Measurements from ENCODE around the gene STX8.
"Not testable (repeated sequence)": the region's sequence is repeated elsewhere in the genome, so short reads cannot be mapped to it uniquely, and the experiment has no call there.

STX8 gene

DNA sequence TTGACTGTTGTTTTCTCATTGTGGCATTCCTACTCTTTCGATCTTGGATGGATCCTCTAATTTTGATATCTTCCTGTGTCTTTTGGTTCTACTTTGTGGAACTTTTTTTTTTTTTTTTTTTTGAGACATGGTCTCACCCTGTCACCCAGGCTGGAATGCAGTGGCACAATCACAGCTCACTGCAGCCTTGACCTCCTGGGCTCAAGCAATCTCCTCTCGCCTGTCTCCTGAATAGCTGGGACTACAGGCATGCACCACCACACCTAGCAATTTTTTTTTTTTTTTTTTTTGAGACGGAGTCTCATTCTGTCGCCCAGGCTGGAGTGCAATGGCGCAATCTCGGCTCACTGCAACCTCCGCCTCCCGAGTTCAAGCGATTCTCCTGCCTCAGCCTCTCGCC is 220.4 kb downstream of the STX8 start:
- DNase-seq (ENCODE audit: low read depth in 1 of 2, low spot score in 1 of 2): not testable (repeated sequence)

GRCh38 chr17:9350080-9350479 is 225.5 kb downstream of the STX8 start:
- no peak for DNase-seq (ENCODE audit: low read depth in 1 of 2, low spot score in 1 of 2)

DNA sequence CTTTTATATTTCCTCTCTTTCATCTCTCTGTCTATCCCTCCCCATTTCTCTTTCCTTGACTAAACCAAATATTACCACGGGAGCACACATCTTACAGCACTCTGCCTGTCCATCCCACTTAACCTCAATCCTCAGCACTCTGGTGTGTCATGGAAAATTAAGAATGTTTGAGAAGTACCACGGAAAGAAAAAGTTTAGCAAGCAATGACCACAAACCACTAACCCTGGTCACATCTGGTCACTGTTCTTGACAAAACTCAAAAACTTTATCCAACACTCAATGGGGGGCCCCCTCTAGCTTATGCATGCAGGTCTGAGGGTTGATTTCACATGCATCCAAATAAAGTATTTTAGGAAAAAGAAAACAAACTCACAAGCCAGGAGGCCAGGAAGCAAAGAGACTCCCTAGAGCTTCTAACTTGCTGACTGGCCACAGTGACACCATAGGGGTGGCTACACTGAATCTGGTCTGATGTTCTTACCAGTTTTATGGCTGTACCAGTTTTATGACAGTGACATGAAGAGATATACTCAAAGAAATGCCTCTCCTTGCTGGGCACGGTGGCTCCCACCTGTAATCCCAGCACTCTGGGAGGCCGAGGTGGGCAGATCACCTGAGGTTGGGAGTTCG is 229.2 kb downstream of the STX8 start:
- no peak for DNase-seq (ENCODE audit: low read depth in 1 of 2, low spot score in 1 of 2)

DNA sequence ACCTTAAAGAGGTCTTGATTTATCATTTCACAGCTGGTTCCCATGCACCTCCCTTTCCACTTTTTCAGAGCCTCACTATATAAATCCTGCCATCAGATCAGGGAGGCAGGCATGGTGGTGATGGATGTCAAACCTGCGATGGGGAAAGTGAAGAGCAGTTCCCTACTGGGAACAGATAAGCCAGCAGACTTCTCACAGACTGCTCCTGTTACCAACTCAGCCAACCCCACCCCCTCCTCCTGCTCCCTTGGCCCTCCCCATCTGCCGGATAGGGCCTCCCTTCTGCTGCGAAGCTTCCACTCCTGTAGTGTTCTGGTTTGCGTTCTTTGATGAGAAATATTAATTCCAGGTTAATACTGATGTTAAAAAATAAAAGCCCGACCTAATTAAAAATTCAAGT is 232.1 kb downstream of the STX8 start:
- no peak for DNase-seq (ENCODE audit: low read depth in 1 of 2, low spot score in 1 of 2)

- DNase-seq (ENCODE audit: low read depth in 1 of 2, low spot score in 1 of 2): no peak
Measured at GRCh38 chr17:9342225-9342624, 233.4 kb downstream of the STX8 start.

DNA sequence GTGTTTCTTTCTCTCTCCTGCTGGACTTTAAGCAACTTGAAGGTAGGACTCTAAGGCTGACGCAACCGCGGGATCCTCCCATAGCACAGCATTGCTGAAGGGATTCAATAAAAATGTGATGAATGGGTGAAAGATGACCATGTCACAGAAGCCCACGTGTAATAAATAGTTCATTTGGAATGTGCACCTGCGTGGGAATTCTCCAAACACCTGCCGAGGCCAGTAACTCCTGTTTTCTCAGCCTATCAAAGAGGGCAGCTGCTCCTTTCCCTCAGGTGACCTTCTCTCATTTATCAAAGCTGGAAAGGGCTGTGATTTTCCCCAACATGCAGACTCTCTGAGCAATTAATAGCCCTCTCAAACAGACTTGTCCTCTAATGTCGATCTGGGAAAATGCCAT is 235.7 kb downstream of the STX8 start:
- DNase-seq (ENCODE audit: low read depth in 1 of 2, low spot score in 1 of 2): no peak

- DNase-seq (ENCODE audit: low read depth in 1 of 2, low spot score in 1 of 2): not testable (repeated sequence)
Measured at GRCh38 chr17:9339482-9339881, 236.1 kb downstream of the STX8 start.

DNA sequence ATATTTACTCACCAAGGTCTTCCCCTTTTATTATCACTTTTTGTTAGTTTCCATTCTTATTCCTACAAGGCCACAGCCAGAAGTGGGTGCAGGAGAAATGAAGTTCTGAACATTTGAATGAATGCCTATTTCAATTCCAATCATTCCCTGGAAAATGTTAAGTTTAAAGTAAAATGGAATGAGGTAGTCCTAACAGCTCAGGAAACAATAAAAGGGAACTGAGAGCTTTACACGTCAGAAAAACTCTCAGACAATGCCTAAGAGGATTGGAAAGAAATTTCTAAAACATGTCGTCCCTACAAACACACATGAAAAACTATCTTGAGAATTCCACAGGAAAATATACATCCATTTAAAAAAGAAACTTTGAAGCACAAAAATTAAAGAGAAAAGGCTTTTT is 238.8 kb downstream of the STX8 start:
- no peak for DNase-seq (ENCODE audit: low read depth in 1 of 2, low spot score in 1 of 2)

DNA sequence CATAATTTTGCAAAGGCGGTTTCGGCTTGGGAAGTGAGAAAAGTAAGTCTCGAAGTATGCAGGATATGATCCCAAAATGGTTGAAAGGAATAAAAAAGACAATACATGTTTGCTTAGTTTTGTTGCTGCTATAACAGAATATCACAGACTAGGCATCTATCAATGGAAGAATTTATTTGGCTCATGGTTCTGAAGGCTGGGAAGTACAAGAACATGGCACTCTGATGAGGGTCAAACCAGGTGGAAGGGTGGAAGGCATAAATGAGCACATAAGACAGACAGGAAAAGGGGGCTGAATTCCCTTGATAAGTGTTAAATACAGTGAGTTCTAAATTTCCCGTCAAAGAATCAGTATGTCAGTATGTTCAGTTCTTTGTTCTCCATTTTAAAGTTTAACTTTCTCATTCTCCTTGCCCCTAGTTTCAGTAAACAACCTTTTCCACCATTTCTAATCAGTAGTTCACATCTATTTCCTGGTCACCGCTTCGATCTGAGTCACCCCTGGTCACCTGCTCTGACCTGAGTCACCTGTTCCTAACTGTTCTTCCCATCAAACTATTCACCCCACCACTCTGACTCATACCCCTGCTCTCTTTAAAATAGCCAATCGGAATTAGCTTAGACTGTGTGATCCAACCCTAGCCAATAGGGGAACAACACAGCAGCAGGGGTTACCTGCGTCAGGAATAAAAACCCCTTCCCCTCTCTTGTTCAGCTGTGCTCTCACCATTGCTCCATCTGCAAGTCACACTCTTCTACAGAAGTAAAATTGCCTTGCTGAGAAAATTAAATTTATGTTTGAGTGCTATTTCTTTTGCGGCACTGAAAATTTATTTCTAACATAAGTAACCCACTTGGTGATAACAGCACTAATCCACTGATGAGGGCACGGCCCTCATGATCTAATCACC is 240.8 kb downstream of the STX8 start:
- DNase-seq (ENCODE audit: low read depth in 1 of 2, low spot score in 1 of 2): no peak

- no peak for DNase-seq (ENCODE audit: low read depth in 1 of 2, low spot score in 1 of 2)
Measured at GRCh38 chr17:9332132-9332494, 243.5 kb downstream of the STX8 start.

DNA sequence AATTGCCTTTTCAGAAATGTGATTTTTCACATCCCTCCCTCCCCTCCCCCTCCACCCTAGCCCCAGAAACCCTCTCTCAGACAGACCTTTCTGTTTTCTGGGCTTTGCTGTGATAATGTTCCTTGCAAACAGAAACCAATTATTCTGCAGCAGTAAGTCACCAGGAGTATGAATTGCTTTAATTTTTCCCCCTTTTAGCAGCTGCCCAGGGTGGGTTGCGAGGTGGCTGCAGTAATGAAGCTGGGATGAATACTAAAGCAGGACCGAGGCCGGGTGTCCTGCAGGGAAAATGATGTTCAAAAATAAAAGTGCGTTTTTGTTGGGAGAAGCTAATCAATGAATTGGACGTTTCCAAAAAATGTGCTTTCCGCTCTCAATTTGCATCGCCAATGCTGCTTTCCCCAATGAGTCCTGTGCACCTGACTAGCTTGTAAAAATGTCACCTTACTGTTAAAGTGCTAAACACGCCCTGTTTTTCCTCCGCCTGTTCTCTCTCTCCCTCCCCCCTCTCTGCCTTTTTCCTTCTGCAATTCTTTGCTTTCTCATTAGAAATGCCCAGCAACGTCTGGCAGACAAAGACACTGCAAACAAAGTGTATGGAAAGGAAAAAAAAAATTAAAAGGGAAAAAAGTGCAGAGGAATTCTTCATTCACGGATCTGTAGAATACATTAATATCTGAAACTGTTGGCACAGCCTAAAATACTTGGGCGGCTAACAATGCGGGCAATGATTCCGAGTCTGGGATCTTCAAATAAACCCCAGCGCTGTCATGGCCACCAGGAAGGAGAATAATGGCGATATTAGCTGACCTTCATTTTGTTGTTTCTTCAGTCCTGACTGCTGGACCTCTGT is 244.1 kb downstream of the STX8 start:
- no peak for DNase-seq (ENCODE audit: low read depth in 1 of 2, low spot score in 1 of 2)

- no peak for DNase-seq (ENCODE audit: low read depth in 1 of 2, low spot score in 1 of 2)
Measured at GRCh38 chr17:9330611-9331271, 244.9 kb downstream of the STX8 start.

GRCh38 chr17:9330141-9330540 is 245.5 kb downstream of the STX8 start:
- no peak for DNase-seq (ENCODE audit: low read depth in 1 of 2, low spot score in 1 of 2)

DNA sequence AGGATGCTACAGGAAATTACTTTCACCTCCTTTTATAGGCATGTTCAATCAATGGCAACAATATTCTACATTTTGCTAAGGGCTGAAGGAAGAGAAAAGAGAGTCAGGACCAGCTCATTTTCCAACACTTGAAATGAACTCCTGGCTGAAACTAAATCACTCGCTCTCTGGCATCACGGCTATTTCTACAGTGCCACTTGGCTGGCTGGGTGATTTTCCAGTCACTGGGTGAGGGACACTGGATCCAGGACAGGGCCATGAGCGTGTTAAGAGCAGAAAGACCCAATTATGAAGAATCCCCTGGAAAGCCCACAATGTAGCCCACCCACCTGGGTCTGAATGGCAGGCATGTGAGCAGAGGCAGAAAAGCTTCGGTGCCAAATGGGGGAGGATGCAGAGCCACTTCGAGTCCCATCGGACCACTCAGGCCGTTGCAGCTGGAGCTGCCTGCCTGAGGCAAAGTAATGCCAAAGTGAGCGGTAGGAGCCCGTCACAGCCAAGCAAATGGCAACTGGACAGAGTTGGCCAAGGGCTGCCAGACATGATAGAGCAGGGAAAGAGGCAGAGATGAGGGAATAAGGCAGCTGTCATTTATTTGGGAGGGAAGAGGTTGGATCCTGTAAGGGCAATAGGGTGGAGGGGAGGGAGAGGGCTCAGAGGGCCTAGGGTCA is 246.2 kb downstream of the STX8 start:
- no peak for DNase-seq (ENCODE audit: low read depth in 1 of 2, low spot score in 1 of 2)

DNA sequence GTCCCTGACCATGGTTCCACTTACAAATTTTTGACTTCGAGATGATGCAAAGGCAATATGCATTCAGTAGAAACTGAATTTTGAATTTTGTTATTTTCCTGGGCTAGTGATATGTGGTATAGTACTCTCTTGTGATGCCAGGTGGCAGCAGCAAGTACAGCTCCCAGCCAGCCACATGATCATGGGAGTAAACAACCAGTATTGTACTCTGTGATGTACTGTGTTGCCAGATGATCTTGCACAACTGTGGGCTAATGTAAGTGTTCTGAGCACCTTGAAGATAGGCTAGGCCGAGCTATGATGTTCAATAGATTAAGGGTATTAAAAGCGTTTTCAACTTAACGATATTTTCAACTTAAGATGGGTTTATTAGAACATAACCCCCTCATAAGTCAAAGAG is 250.8 kb downstream of the STX8 start:
- DNase-seq (ENCODE audit: low read depth in 1 of 2, low spot score in 1 of 2): no peak

GRCh38 chr17:9322326-9322725 is 253.3 kb downstream of the STX8 start:
- DNase-seq (ENCODE audit: low read depth in 1 of 2, low spot score in 1 of 2): no peak

DNA sequence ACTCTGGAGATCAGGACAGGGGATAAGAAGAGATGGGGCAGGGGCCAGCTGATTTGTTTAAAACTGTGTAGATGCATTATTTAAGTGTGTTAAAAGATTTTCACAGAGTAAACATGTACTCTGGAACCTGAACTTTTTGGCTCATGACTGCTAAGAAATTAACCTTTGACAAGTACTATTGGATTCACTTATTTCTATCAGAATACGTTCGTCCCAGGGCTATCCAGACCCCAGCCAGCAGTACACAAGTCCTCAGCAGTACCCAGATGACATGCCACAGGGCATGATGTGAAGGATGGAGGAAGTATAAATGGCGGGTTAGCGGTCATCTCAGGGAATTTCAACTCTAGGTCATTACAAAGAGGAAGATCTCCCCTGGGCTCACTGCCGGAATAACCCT is 253.7 kb downstream of the STX8 start:
- no peak for DNase-seq (ENCODE audit: low read depth in 1 of 2, low spot score in 1 of 2)

- no peak for DNase-seq (ENCODE audit: low read depth in 1 of 2, low spot score in 1 of 2)
Measured at GRCh38 chr17:9315360-9315759, 260.3 kb downstream of the STX8 start.

DNA sequence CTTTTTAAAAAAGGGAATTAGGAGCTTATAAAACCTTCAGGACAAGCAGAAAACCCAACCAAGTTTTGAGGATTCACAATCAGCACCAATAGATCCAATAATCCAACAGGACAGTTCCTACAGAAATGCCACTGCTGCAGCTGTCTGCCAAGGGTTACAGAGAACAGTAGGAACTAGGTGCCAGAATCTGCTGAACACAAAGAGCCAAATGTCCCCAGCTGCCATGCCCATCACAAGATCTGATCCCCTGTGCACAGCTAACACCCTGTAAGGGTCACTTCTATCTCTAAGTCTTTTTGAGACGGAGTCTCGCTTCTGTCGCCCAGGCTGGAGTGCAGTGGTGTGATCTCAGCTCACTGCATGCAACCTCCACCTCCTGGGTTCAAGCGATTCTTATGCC is 262.3 kb downstream of the STX8 start:
- no peak for DNase-seq (ENCODE audit: low read depth in 1 of 2, low spot score in 1 of 2)

DNA sequence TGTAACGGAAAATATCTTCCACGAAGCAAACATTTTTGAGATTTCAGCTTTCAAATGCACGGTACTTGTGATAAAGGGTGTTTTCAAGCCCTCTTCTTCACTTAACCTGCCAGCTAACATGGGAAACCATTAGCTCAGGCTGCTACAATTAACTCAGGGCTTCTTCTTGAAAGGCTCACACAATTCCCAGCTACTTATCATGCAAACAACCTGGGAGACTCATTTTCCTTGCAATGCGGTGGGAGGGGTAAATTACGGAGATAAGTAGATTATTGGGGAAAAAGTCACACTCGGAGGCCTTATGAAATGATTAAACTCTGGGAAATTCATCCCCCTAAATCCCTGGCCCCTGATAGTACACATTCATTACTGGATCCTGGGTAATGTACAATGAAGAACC is 266.4 kb downstream of the STX8 start:
- DNase-seq (ENCODE audit: low read depth in 1 of 2, low spot score in 1 of 2): no peak

DNA sequence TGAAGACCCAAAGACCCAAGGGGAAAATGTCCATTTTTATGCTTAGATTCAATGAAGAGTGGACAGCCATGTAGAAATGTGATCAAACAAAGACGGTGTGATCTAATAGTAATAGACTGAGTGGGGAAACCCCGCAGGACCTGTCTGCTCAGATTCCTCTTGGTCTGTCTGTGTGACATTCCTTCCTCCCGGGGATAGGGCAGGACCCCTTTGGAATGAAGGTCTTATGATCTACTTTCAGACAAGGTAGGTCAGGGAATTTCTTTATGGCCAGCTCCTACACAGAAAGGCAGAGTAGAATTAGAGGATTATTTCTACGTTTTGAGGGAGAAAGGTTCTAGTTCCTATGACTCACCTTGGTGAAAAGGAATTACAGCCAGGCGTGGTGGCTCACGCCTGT is 267.6 kb downstream of the STX8 start:
- no peak for DNase-seq (ENCODE audit: low read depth in 1 of 2, low spot score in 1 of 2)

Measured in stimulated activated CD4-positive, alpha-beta T cell treated with anti-CD3 and anti-CD28 coated beads, Interleukin-15, amount 100 ng/mL, for 1 hour (primary cell).